SJCRH30 (cell line): ENCODE data around the gene R3HDM2. TPM values are rescaled to one million over a fixed set of nuclear protein-coding genes. Genes with fewer than 3 reads are reported as not detected.
"Not testable (repeated sequence)": the region's sequence is repeated elsewhere in the genome, so short reads cannot be mapped to it uniquely, and the experiment has no call there.

Experiments used
- DNase-seq, 2 experiments: peaks; one replicate each; pipeline ENCODE4 v3.0.0-alpha.2; 2015 to 2020
- H3K27ac ChIP-seq: fragments of 250-450 bp; sonication (Bioruptor Pico); 2 replicates; pipeline ENCODE4 v1.5.1; 2020; ENCODE audit warnings: mild to moderate bottlenecking, moderate library complexity
- H3K27me3 ChIP-seq: fragments of 250-450 bp; sonication (Bioruptor Pico); 2 replicates; pipeline ENCODE4 v1.5.1; 2020; ENCODE audit warnings: mild to moderate bottlenecking, moderate library complexity
- H3K36me3 ChIP-seq: fragments of 250-450 bp; sonication (Bioruptor Pico); 2 replicates; pipeline ENCODE4 v1.5.1; 2020; ENCODE audit warnings: mild to moderate bottlenecking, moderate library complexity
- H3K4me1 ChIP-seq: fragments of 250-450 bp; sonication (Bioruptor Pico); 2 replicates; pipeline ENCODE4 v1.5.1; 2020; ENCODE audit warnings: mild to moderate bottlenecking, moderate library complexity
- H3K4me3 ChIP-seq: fragments of 250-450 bp; sonication (Bioruptor Pico); 2 replicates; pipeline ENCODE4 v1.5.1; 2020; ENCODE audit warnings: mild to moderate bottlenecking, moderate library complexity
- H3K9me3 ChIP-seq: fragments of 250-450 bp; sonication (Bioruptor Pico); replicated peaks from 2 replicates; pipeline ENCODE4 v1.5.1; 2020; ENCODE audit warnings: mild to moderate bottlenecking, moderate library complexity
- total RNA-seq: library from RNA; depleted of rRNA; stranded (reverse); fragments of >200 nt; shearing (Covaris generic); gene quantifications from 2 replicates; pipeline ENCODE4 v1.2.3, GENCODE V29; 2014

R3HDM2 gene
- total RNA-seq, 1 experiment from 2014 or later = 17.0 TPM

DNA sequence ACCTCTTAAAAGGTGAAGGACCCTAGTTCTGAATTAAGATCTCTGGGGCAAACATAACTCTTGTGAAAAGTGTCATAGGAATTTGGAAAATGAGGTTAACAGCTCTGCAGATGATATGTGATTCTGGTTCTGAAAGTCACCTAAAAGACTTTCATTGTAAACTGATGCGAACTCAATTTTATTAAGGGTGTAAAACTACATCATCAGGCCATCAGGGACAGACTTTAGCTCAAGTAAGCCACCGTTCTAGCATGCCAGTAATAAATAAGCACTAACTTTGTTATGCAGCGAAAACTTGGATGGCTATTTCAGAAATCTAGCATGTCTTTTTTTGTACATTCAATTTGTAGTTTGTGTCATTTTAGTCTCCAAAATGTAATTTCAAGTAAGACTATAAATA is 61.6 kb downstream of the R3HDM2 start:
- Histone ChIP-seq H3K27me3 (no peaks in the 10 kb centered on the region), H3K36me3 (peaks cover 29% of the 10 kb centered on the region), H3K4me1 (no peaks in the 10 kb centered on the region), H3K4me3 (no peak overlapping the region), H3K9me3 (peaks cover 28% of the 10 kb centered on the region), H3K27ac (no peak overlapping the region)
- no peak for DNase-seq

DNA sequence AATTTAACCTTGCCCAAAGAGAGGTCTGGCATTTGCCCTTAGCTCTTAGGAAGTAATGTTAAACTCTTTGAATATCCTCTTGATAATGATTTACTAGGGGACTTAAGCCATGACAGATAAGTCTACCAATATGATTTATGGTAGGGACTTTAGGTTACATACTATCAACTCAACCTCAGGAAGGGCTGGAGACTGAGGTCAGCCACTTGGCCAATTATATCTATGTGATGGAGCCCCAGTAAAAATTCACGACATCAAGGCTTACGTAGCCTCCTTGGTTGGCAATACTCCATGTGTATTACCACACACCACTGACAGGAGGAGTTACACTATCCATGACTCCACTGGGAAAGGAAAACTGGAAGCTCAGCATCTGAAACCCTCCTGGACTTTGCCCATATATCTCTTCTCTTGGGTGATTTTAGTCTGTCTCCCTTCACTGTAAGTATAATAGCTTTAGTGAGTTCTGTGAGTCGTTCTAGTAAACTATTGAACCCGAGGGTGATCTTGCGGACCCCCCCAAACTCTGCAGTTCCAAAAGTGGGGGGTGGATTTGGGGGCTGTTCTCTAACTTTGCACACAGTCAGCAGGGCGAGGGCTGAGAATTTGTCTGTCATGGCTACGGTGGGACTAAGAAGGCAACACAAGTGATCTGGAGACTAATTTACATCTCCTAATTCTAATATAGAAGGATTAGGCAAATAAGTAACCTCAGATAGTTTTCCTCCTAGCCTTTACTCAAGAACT is 62.3 kb downstream of the R3HDM2 start:
- H3K4me1 ChIP-seq = no peaks in the 10 kb centered on the region
- H3K4me3 ChIP-seq = no peak overlapping the region
- no peak for DNase-seq
- no peaks in the 10 kb centered on the region for H3K27me3 ChIP-seq
- peaks cover 28% of the 10 kb centered on the region for H3K9me3 ChIP-seq
- peaks cover 27% of the 10 kb centered on the region for H3K36me3 ChIP-seq
- no peak overlapping the region for H3K27ac ChIP-seq

GRCh38 chr12:57367121-57367520 is 63.7 kb downstream of the R3HDM2 start:
- peaks cover 28% of the 10 kb centered on the region for H3K9me3 ChIP-seq
- no peak overlapping the region for H3K4me3 ChIP-seq
- no peaks in the 10 kb centered on the region for H3K27me3 ChIP-seq
- H3K36me3 ChIP-seq = peaks cover 27% of the 10 kb centered on the region
- H3K4me1 ChIP-seq = no peaks in the 10 kb centered on the region
- H3K27ac ChIP-seq = no peak overlapping the region
- no peak for DNase-seq

DNA sequence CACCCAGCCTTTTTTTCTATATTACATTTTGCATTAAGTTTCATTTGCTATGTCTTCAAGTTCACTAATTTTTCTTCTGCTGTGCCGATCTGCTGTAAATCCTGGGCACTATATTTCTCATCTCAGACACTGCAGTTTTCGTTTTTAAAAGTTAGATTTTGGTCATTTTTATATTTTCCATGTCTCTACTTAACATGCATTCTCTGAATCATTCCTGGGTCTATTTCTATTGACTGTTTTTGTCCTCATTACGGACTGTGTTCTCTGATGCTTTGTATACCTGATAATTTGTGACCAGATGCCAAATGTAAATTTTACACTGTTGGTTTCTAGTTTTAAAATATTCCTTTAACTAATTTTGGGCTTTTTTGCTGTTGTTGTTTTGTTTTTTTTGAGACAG is 64.5 kb downstream of the R3HDM2 start:
- Histone ChIP-seq H3K4me3 (no peak overlapping the region), H3K9me3 (peaks cover 28% of the 10 kb centered on the region), H3K27me3 (no peaks in the 10 kb centered on the region), H3K4me1 (no peaks in the 10 kb centered on the region), H3K36me3 (peaks cover 25% of the 10 kb centered on the region), H3K27ac (no peak overlapping the region)
- no peak for DNase-seq

GRCh38 chr12:57364156-57364555 is 66.7 kb downstream of the R3HDM2 start:
- not testable (repeated sequence) for DNase-seq, H3K4me3 ChIP-seq, H3K4me1 ChIP-seq, H3K27ac ChIP-seq, H3K27me3 ChIP-seq
- H3K9me3 ChIP-seq = peaks cover 27% of the 10 kb centered on the region
- peaks cover 22% of the 10 kb centered on the region for H3K36me3 ChIP-seq

GRCh38 chr12:57360468-57360867 is 70.4 kb downstream of the R3HDM2 start:
- H3K4me1 ChIP-seq = no peaks in the 10 kb centered on the region
- H3K4me3 ChIP-seq = no peak overlapping the region
- no peaks in the 10 kb centered on the region for H3K27me3 ChIP-seq
- H3K9me3 ChIP-seq = peaks cover 3% of the 10 kb centered on the region; the same call in 1 of the 2 replicates
- H3K36me3 ChIP-seq = peaks cover 16% of the 10 kb centered on the region
- H3K27ac ChIP-seq = no peak overlapping the region
- no peak for DNase-seq

- DNase-seq = no peak
- Histone ChIP-seq H3K4me3 (no peak overlapping the region), H3K4me1 (no peaks in the 10 kb centered on the region), H3K36me3 (peaks cover 16% of the 10 kb centered on the region), H3K27ac (no peak overlapping the region), H3K9me3 (peaks cover 3% of the 10 kb centered on the region; the same call in 1 of the 2 replicates), H3K27me3 (no peaks in the 10 kb centered on the region)
Observed at GRCh38 chr12:57358646-57359045, 72.2 kb downstream of the R3HDM2 start.

- Histone ChIP-seq H3K9me3 (peaks cover 3% of the 10 kb centered on the region; the same call in 1 of the 2 replicates), H3K27me3 (no peaks in the 10 kb centered on the region), H3K27ac (no peak overlapping the region), H3K36me3 (peaks cover 23% of the 10 kb centered on the region), H3K4me3 (no peak overlapping the region), H3K4me1 (no peaks in the 10 kb centered on the region)
- no peak for DNase-seq
Observed at GRCh38 chr12:57355734-57356133, 75.1 kb downstream of the R3HDM2 start.

DNA sequence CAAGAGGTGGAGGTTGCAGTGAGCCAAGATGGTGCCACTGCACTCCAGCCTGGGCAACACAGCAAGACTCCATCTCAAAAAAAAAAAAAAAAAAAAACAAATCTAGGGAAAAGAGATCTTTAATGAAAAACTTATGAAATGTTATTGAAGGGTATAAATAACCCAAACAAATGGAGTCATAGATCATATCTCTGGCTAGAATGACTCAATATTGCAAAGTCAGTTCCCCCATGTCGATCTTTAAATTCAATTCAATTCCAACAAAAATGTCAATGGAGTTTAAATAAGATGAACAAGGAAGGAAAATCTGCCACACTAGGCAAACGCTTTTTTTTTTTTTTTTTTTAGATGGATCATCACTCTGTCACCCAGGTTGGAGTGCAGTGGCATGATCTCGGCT is 78.7 kb downstream of the R3HDM2 start:
- H3K9me3 ChIP-seq = peaks cover 9% of the 10 kb centered on the region
- no peaks in the 10 kb centered on the region for H3K4me1 ChIP-seq
- H3K27ac ChIP-seq = no peak overlapping the region
- peaks cover 21% of the 10 kb centered on the region for H3K36me3 ChIP-seq
- no peak for DNase-seq
- no peak overlapping the region for H3K4me3 ChIP-seq
- H3K27me3 ChIP-seq = no peaks in the 10 kb centered on the region

DNA sequence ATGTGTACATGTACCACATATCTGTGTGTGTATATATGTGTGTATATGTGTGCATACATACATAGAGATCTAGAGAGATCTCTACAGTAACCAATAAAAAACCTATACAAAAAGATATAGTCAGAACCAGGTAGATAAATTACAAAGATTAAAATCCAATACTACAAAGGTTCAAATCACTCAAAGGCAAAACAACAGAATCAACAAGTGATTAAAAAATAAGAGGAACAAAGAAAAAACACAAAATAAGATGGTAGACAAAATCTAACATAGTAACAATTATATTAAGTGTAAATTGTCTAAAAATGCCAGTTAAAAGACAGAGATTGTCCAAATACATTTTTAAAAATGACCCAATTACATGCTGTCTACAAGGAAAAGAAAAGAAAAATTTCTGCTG is 83.6 kb downstream of the R3HDM2 start:
- Histone ChIP-seq H3K36me3 (peaks cover 16% of the 10 kb centered on the region; the same call in 1 of the 2 replicates), H3K4me3 (no peak overlapping the region), H3K27me3 (no peaks in the 10 kb centered on the region), H3K4me1 (0 out of 2 replicates have a peak, but pooled peaks cover 3% of the 10 kb centered on the region), H3K27ac (no peak overlapping the region), H3K9me3 (peaks cover 15% of the 10 kb centered on the region)
- DNase-seq = no peak

GRCh38 chr12:57343703-57344378 is 87.0 kb downstream of the R3HDM2 start:
- Histone ChIP-seq H3K9me3 (peaks cover 15% of the 10 kb centered on the region), H3K4me3 (no peak overlapping the region), H3K27ac (no peak overlapping the region), H3K27me3 (no peaks in the 10 kb centered on the region), H3K36me3 (peaks cover 15% of the 10 kb centered on the region), H3K4me1 (peaks cover 22% of the 10 kb centered on the region; the same call in 1 of the 2 replicates)
- DNase-seq = no peak

- Histone ChIP-seq H3K4me1 (peaks cover 22% of the 10 kb centered on the region; the same call in 1 of the 2 replicates), H3K27ac (no peak overlapping the region; the same call in 1 of the 2 replicates), H3K36me3 (peaks cover 8% of the 10 kb centered on the region), H3K27me3 (no peaks in the 10 kb centered on the region), H3K4me3 (peak overlapping the region; percentile 2), H3K9me3 (peaks cover 6% of the 10 kb centered on the region; the same call in 1 of the 2 replicates)
- DNase-seq = peak; percentile 97 to 99
Observed at GRCh38 chr12:57342207-57342691, 88.6 kb downstream of the R3HDM2 start.

DNA sequence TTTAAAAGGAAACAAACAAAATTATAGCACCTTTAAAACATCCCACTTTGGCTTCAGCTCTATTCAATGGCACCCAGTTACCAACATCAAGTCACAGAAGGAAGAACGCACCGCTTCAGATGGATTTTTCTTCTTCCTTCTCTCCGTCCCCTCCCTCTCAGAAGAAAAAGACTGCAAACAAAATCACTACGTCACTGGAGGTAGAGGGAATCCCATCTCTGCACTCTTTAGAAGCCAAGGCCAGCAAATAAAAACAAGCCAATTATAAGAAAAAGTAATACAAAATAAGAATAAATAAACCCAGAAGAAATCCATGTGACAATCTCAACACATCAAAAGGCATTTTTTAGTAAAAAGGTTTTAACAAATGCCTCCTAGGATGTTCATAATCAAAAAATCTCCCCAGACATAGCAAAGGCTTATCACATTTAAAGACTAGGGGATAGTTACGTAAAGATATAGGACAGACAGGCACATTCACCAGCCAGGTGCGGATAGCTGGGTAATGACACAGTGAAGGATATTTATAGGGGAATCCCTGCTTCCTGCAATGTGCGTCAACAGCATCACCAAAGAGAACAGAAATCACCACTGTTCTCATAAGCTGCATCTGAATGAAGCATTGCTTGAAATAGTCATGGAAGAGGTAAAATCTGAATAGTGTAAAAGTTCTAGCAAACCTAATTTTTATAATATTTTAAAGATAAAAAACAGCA is 89.4 kb downstream of the R3HDM2 start:
- Histone ChIP-seq H3K9me3 (peaks cover under 1% of the 10 kb centered on the region), H3K36me3 (peaks cover 7% of the 10 kb centered on the region), H3K27ac (no peak overlapping the region; the same call in 1 of the 2 replicates), H3K4me1 (peaks cover 22% of the 10 kb centered on the region; the same call in 1 of the 2 replicates), H3K27me3 (no peaks in the 10 kb centered on the region), H3K4me3 (peak overlapping the region; percentile 2)
- DNase-seq = peak in 1 of 2 experiments; percentile 76

DNA sequence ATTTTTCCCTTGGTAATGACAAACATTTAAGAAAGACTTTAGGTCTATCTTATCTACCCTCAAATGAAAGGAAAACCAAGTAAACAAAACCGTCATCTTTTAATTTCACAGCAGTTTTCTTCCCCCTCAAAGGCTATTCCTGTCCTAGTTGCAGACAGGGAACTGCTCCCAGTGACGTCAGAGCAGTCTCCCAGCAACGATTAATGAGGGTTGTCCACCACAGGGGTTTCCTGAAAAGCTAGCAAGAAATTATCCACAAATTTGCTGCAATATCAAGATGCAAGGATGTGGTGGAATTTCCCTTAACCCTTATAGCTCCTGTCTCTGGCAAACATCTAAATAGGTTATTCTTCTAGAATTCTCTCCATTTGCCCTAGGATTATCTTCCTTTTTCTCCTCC is 90.7 kb downstream of the R3HDM2 start:
- Histone ChIP-seq H3K4me1 (peaks cover 22% of the 10 kb centered on the region; the same call in 1 of the 2 replicates), H3K27ac (no peak overlapping the region), H3K9me3 (peaks cover 3% of the 10 kb centered on the region; the same call in 1 of the 2 replicates), H3K27me3 (no peaks in the 10 kb centered on the region), H3K36me3 (peaks cover 7% of the 10 kb centered on the region), H3K4me3 (no peak overlapping the region)
- peak in 1 of 2 experiments; percentile 71 for DNase-seq
